ENCODE results near the gene CREB3.

DNA sequence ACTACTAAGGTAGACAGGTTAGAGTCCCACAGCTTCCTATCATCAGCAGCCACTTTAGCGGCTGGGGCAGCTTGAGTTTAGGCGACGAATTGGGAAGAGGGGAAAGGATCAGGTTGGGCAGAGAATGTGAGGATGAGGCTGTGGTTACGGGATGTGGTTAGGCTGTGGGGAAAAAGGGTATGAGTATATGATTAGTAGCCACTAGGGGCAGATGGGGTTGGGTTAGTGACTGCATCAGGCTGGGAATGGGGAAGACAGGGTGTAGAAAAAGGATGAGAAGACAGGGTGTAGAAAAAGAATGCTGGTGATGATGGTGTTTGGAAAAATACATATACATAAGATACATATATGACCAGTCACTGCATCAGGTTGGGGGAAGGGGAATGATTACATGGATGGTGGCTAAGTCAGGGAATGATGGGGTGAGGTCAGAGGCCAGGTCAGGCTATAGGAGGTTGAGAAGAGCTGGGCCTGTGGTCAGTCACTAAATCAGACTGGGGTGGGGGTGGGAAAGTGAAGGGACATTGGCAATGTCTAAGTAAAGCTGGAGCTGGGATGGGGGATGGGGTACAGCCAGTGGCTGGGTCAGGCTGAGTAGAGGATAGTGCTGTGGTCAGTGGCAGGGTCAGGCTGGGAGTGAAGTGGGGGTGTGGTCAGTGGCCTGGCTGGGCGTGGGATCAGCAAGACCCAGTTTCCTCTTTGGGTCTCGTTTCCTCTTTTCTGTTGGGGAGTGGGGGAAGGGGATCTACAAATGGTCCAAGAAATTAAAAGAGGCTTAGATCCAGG is 2.6 kb upstream of the CREB3 start:
- TF ChIP-seq, protein P1, sequence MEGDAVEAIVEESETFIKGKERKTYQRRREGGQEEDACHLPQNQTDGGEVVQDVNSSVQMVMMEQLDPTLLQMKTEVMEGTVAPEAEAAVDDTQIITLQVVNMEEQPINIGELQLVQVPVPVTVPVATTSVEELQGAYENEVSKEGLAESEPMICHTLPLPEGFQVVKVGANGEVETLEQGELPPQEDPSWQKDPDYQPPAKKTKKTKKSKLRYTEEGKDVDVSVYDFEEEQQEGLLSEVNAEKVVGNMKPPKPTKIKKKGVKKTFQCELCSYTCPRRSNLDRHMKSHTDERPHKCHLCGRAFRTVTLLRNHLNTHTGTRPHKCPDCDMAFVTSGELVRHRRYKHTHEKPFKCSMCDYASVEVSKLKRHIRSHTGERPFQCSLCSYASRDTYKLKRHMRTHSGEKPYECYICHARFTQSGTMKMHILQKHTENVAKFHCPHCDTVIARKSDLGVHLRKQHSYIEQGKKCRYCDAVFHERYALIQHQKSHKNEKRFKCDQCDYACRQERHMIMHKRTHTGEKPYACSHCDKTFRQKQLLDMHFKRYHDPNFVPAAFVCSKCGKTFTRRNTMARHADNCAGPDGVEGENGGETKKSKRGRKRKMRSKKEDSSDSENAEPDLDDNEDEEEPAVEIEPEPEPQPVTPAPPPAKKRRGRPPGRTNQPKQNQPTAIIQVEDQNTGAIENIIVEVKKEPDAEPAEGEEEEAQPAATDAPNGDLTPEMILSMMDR (IDR thresholded peaks at IDR 0.05) = peak; percentile 23 to 65 (median 52)
- peak in 1 of 2 donors; percentile 36 for TF ChIP-seq POLR2A (IDR thresholded peaks at IDR 0.05)
